HG03439 (cell line): ENCODE results near the gene ZDHHC11.
"Not testable (repeated sequence)": the region's sequence is repeated elsewhere in the genome, so short reads cannot be mapped to it uniquely, and the experiment has no call there.

ENCODE experiments used
- ATAC-seq: cut with Tn5 transposase; IDR thresholded peaks from one replicate; pipeline ENCODE4 v1.9.1; 2021; ENCODE audit warnings: mild to moderate bottlenecking, moderate library complexity; ENCODE audit not compliant: unreplicated experiment

Gene ZDHHC11

DNA sequence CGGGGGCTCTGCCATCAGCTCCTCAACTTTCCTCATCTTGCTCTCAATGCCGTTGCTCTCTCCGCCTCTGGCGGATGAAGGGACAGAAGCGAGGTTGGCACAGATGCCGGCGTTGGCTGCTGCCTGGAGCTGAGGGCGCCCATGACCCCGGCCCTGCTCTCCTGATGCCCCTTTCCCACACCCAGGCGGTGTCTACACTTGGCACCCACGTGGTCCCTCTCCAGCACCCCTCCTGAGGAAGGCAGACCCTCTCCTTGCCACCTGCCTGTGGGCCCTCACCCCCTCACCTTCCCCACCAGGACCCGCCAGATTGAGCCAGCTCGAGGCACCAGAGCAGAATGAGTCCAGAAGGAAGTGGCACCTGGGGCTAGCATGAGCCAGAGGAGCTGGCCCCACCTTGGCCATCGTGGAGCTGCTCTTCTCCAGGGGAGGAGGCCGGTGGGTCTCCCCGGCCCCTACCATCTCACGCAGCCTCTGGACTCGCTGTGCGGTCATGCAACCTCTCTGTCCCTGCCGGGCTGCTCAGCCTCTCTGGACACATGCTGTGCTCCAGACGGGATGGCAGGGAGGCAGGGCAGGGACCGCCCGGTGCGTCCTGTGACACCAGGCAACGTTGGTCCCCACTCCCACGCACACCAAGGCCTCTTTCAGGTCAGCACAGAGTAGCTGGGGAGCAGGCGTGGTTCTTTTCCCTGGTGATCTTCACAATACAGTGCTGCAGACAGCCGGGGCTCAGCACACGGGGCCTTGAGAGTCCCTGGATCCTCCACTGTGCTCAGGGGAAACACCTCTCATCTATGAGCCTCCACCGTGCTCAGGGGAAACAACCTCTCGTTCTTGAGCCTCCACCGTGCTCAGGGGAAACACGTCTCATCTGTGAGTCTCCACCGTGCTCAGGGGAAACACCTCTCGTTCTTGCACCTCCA lies 4.8 kb downstream of the ZDHHC11 start:
- ATAC-seq: not testable (repeated sequence)

DNA sequence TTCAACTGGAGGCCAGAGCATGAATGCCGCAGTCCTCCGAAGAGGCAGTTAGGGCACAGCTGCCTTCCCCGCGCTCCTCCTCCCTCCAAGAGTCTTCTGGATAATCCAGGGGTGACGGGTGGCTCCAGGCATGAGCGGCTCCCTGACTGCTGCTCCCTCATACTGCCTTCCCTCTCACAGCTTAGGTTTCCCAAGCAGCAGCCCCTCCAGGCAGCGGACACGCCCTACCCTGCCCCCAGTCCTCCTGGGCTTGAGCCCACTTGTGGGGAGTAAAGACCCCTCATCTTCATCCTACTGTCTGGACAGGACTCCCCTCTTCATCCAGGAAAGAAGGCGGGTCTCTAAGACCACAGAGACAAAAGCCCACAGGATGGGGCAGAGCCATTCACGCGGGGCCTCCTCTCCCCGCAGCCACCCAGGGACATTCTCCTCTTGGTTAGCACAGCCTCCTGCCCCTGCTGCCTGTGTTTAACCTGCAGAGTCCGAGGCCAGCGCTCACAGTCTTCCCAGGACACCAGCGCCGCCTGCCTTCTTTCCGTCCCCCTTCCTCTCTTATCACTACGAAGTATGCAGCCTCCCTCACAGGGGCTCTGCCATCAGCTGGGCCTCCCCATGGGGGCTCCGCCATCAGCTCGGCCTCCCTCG lies 5.6 kb downstream of the ZDHHC11 start:
- not testable (repeated sequence) for ATAC-seq

DNA sequence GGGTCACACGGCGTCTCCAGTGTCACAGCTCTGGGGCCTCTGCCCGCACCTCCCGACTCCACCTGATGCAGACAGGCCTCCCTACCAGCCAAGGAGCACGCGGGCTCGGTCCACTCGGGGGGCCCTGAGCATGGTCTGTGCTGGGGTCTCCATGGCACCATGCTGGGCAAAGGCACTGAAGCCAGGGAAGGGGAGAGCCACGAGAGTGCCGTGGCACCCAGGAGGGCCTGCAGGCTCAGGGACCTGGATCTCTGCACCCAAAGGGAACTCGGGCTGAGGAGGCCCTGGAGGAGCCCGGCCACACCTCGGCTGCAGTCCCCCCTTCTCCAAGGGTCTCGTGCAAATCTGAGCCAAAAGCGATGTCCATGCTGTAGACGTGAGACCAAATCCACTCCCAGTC lies 6.4 kb downstream of the ZDHHC11 start:
- not testable (repeated sequence) for ATAC-seq

DNA sequence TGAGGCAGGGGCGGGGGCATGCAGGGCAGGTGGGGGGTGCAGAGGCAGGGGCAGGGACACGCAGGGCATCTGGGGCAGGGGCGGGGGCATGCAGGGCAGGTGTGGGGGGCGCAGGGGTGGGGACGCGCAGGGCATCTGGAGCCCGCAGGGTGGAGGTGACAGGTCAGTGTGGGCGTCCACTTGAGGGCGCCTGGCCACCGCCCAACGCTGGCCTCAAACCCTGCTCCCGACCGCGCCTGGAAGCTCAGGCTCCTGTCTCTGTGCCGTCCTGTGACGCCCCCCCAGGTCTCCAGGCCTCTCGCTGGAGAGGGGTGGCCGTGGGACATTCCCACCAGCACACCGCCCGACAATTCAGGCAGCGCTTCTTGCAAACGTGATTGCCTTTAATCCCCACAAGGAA lies 6.9 kb downstream of the ZDHHC11 start:
- ATAC-seq: not testable (repeated sequence)

DNA sequence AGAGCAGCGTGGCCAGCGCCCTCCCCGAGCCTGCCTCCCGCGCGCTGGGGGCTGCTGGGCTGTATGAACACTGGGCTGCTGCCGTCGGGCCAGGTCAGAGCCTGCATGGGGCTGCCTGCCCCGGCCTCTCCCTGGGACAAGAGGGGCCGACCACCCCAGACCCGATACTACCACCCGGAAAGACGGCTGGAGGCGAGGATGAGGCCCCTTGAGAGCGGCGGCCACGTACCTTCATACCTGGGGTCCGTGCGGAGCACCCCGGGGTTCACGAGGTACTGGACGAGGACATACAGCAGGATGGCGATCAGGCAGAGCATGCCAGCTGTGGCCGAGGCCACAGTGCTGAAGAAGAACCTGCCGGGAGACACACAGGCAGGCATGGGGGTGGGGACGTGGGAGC lies 7.4 kb downstream of the ZDHHC11 start:
- not testable (repeated sequence) for ATAC-seq

DNA sequence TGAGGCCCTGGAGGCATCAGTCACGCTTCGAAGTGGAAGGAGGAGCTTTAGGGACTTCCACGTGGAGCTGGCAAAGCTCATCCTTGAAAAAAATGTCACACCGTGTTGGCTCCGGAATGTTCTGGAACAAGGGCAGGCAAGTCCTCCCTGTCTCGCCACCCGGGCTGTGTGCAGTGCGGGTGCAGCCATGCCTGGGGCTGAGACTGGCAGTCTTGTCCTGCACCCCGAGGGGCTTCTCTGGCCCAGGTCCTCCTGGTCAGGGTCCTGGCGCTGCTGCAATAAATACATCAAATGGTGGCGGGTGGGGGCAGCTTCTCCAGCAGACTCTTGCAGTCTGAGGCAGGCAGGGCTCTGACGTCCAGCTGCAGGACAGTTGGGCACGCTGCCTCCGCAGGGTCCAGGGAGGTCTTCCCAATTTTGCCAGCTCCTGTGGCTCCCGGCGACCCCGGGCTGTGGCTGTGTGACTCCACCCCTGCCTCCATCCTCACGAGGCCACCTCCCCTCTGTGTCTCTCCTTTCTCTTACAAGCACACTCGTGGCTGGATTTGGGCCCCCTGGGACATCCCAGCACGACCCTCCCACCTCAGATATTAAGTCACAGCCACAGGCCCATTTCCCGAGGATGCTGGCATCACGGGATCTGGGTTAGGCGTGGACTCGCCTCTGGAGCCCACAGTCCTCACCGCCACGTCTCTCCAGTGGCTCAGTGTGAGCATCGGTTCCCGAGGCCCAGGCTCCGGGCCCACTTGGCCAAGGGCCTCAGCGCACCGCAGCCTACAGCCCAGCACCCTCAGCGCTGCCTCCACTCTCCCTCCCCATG lies 8.2 kb downstream of the ZDHHC11 start:
- ATAC-seq: not testable (repeated sequence)

DNA sequence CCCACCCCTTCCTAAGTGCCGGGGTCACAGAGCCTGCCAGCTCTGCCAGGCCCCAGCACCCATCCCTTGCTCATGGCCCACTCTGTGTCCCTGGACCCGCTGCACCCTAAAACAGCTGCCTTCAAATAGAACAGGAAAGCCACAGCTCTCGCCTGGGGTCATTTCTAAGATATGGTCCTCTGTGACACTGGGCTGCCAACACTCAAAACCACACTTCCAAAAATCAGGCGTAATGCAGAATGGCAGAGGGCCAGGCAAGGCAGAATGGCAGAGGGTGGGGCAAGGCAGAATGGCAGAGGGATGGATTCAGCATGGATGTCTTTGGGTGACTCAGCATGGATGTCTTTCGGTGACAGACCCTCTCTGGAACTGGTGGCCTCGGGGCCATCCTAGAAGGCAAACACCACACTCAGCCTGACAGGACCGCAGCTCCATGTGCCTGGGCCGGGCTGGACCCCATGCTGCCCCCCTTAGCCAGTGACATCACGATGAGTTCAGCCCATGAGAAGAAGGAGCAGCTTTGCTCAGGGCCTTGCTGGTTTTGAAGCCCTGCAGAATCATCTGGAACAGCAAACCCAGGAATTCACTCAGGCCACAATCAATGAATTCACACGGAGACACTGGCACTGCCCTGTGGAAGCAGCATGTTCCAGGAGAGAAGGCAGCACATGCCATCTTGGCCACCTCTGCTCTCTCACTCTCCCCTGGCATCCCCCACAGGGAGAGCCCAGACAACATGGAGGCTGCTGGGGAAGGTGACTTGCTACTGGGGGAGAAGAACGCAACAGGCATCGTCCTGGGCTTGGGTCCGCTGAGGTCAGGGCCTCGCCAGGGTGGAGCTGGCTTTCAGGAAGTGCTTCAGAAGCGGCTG lies 9.0 kb downstream of the ZDHHC11 start:
- not testable (repeated sequence) for ATAC-seq

DNA sequence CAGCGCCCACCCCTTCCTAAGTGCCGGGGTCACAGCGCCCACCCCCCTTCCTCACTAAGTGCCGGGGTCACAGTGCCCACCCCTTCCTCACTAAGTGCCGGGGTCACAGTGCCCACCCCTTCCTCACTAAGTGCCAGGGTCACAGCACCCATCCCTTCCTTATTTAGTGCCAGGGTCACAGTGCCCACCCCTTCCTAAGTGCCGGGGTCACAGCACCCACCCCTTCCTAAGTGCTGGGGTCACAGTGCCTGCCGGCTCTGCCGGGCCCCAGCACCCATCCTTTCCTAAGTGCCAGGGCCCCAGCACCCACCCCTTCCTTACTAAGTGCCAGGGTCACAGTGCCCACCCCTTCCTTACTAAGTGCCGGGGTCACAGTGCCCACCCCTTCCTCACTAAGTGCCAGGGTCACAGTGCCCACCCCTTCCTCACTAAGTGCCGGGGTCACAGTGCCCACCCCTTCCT lies 9.8 kb downstream of the ZDHHC11 start:
- ATAC-seq: not testable (repeated sequence)

DNA sequence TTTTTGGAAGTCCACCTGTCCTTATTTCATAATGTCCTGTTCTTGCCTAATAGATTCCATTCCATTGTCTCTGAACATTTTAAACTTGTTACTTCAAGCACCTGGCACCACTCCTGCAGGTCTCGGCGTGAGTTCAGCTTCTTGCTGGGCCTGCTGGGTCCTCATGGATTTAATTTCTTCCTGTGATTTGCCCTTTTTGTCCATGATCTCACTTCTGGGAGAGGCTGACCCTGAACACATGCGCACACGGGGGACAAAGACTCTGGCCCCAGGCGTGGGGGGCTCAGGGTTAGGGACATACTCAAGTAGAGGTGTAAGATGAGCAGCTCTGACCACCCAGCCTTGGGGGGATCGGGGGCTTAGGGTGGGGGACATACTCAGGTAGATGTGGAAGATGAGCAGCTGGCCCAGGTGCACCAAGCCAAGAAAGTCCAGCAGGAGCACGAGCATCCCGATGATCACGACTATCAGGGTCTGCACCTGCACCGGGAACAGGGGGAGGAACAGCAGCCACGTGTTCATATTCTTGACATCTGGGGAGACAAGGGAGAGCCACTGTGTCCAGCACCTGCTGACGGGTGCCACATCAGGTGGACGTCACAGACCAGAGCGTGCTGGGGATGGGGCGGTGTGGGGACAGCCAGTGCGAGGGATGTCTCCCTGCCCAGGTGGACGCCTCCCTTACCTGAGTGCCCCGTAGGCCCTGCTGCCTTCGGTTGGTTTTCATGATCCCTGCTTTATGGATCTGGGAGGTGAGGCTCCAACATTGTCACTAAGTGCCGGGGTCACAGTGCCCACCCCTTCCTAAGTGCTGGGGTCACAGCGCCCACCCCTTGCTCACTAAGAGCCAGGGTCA lies 10.4 kb downstream of the ZDHHC11 start:
- not testable (repeated sequence) for ATAC-seq

DNA sequence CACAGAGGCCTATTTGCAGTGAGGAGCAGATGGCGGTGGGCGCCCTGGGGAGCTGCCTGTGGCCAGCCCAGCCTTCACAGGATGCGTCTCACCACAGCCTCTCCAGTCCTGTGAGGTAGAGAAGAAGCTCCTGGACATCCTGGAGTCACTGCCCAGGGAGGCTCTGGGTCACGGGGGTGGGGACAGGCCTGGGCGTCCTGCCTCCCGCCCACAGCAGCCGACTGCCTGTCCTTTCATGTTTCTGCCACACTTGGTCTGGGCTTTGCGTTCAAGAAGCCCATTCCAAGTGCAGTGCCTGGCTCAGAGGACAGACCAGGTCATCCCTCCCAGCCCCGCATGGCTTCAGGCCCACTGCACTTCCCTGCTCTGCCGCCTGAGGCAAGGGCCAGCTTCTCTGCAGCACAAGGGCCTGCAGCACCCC lies 12.3 kb downstream of the ZDHHC11 start:
- ATAC-seq: not testable (repeated sequence)

DNA sequence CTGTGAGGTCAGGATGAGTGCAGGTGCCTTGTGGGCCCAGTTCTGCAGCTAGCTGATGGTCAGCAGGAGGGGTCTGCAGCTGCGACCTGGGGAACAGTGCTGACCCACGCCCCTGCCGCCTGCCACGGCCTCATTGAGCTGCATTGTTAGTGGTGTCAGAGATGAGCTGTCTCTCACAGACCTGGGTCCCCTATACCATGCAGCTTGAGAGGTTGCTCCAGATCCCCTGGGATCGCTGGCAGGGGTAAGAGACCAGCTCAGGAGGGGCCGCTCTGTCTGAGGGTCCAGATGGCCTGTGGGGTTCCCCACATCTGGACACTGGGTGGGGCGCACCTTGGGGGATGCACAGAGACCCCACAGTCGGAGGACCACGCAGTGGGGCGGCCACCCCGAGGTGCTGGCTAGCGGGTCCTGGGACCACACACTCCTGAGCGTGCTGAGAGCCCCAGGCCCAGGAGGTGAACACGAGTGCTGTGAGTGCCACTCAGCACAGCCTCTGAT lies 13.1 kb downstream of the ZDHHC11 start:
- ATAC-seq: not testable (repeated sequence)

DNA sequence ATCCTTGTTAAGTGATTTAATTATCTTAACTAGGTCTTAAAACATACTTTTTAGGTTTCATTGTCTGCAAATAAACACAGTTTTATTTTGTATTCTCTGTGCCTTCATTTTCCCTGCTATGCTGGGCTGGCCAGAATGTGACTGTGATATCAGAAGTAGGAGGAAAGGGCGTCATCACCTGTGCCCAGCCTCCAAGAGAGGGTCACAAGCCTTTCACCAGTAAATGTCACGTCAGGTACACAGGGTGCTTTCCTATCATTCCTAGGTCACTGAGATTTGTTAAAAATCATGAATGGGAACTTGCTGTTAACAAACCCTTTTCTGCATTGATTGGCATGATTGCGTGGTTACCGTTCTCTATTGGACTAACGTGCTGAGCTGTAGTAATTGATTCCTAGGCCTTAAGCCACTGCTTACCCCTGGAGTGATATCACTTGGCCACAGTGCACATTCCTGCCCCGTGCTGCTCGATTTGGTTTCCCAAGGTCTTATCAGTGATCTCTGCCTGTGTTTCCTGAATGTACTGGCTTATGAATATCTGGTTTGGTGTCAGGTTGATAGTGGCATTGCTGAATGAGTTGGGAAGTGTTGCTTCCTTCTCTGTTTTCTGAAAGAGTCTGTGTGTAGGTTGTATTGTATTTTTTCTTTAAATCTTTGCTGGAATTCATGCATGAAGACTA lies 14.7 kb downstream of the ZDHHC11 start:
- ATAC-seq: not testable (repeated sequence)

DNA sequence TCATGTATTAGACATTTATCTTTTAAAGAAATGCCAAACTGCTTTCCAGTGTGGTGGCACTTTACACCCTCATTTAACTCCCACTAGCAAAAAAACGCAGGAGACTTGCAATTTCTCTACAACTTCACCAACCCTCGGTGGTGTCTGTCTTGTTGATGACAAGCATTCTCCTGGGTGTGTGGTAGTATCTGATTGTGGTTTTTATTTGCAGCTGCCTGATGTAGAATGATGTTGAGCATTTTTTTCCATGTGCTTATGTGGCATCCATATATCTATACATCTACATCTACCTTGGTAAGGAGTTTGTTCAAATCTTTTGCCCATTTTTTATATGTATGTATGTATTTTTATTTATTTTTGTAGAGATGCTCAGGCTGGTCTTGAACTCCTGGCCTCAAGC lies 16.8 kb downstream of the ZDHHC11 start:
- ATAC-seq: not testable (repeated sequence)

DNA sequence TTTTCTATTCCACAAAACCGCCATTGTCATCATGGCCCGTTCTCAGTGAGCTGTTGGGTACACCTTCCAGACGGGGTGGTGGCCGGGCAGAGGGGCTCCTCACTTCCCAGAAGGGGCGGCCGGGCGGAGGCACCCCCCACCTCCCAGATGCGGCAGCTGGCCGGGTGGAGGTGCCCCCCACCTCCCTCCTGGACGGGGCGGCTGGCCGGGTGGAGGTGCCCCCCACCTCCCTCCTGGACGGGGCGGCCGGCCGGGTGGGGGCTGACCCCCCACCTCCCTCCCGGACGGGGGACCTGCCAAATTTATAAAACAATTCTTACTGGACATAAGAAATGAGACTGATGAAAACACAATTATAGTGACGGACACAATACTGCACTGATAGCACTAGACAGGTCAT lies 22.6 kb downstream of the ZDHHC11 start:
- not testable (repeated sequence) for ATAC-seq

DNA sequence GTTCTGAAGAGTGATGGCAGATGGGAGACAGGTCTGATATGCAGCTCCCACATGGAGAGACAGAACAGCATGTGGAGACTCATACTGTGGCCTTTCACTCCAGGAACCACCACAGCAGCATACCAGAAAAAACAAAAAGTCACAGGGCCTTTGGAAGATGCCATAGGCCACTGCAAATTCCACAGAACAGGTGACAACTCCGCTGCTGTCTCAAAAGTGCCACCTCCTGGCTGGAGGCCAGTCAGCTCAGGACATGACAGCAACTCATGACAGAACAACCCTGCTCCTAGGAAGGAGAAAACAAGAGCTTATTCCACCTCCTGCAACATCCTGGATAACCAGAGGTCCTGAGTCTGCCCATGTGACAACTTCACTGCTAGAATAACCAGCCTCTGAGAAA lies 25.2 kb downstream of the ZDHHC11 start:
- ATAC-seq: not testable (repeated sequence)

DNA sequence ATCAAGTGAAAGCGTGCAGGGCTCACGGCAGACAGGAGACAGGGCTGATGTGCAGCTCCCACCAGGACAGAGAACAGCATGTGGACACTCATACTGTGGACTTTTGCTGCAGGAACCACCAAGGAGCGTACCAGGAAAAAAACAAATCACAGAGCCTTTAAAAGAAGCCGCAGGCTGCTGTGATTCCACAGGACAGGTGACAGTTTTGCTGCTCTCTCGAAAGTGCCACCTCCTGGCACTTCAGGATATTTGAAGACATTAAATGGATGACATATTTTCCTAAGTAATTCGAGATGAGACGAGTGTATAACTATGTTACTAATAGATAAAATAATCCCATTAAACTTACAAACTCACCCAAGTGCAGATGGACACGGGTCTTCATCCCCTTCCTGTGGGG lies 29.3 kb downstream of the ZDHHC11 start:
- no peak for ATAC-seq

DNA sequence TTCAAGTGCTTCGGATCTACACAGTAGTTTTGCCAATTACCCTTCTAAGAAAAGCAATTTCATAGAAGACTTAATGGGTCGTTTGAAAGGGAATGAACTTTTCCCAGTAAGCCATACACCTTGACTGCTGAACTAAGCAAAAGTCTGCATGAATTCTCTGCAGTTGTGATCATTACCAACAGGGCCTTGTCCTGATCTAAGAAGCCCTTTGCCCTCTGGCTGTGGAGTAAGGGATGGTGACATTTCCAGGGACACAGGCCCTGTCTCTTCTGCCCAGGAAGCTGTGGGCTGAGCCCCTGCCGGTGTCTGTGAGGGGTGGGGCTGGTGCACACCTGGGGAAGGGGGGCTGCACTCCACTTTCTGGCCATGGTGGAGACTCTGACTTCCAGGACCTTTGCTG lies 30.5 kb downstream of the ZDHHC11 start:
- ATAC-seq: no peak

DNA sequence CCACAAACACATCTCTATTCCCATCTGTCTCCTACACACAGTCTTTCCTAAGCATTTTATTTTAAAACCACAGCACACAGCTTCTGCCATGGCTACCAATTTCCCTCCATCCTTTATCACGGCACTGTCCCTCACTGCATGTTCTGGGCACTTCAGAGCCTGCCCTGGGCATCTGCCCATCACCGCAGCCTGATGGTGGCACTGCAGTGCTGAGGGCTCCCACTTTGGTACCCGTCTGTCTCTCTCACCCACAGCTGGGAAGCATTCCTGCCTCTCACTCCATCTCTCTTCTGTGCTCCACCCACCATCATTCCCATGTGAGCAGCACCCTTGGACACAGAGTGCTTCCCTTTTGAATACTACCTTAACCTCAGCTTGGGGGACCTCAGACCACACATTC lies 31.7 kb downstream of the ZDHHC11 start:
- no peak for ATAC-seq
